ENCODE data around the gene ACOX2. TPM values are rescaled to one million over a fixed set of nuclear protein-coding genes. Genes with fewer than 3 reads are reported as not detected.

The ACOX2 gene
- total RNA-seq, 1 experiment from 2014 or later: 7.2 TPM

DNA sequence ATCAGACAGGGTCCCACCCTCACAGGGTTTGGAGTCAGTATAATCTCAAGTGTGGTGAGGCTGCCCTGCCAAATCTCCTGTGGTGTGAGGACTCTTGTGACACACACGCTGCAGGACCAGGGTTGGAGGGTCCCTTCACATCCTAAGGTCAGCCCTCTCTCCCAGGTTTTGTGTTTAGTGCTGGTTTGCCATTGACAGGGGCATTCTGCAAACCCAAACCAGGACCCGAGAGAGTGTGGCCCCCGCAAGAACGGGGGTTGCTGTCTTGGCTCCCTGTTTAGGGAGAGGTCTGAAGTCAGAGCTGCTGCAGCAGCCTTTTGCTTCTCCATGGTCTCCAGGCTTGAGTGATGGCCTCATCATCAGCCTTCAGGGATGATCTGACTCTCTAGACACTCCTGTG, 25.5 kb upstream of the ACOX2 start:
- Histone ChIP-seq H3K27ac (ENCODE audit: low read depth, low read length, poor library complexity, severe bottlenecking) (no peak overlapping the region), H3K4me1 (ENCODE audit: insufficient read depth, low read length, poor library complexity, severe bottlenecking) (no peaks in the 10 kb centered on the region), H3K27me3 (replicated peaks; ENCODE audit: insufficient read depth, low read depth, low read length, poor library complexity) (no peaks in the 10 kb centered on the region), H3K4me3 (ENCODE audit: low read depth, low read length, poor library complexity, severe bottlenecking) (no peak overlapping the region), H3K9me3 (ENCODE audit: low read depth, low read length, poor library complexity, severe bottlenecking) (no peaks in the 10 kb centered on the region), H3K36me3 (ENCODE audit: insufficient read depth, low read length, poor library complexity, severe bottlenecking) (no peaks in the 10 kb centered on the region)
- intact Hi-C loops (cut with micrococcal nuclease; ENCODE audit: unreplicated experiment): no loop called here
- ChIA-PET CTCF (no interaction called here), POLR2A (ENCODE audit: low non-redundant PET) (no interaction called here)
- BruUV-seq (replicated peaks): no TSS peak
- no peak for DNase-seq (ENCODE audit: low spot score)
- no peak for TF ChIP-seq EZH2 (IDR thresholded peaks at IDR 0.05; ENCODE audit: borderline replicate concordance, low read depth, low read length, poor library complexity, severe bottlenecking)
- TF ChIP-seq, protein P1, sequence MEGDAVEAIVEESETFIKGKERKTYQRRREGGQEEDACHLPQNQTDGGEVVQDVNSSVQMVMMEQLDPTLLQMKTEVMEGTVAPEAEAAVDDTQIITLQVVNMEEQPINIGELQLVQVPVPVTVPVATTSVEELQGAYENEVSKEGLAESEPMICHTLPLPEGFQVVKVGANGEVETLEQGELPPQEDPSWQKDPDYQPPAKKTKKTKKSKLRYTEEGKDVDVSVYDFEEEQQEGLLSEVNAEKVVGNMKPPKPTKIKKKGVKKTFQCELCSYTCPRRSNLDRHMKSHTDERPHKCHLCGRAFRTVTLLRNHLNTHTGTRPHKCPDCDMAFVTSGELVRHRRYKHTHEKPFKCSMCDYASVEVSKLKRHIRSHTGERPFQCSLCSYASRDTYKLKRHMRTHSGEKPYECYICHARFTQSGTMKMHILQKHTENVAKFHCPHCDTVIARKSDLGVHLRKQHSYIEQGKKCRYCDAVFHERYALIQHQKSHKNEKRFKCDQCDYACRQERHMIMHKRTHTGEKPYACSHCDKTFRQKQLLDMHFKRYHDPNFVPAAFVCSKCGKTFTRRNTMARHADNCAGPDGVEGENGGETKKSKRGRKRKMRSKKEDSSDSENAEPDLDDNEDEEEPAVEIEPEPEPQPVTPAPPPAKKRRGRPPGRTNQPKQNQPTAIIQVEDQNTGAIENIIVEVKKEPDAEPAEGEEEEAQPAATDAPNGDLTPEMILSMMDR (conservative IDR thresholded peaks at IDR 0.05; ENCODE audit: low read depth, low read length): no peak

DNA sequence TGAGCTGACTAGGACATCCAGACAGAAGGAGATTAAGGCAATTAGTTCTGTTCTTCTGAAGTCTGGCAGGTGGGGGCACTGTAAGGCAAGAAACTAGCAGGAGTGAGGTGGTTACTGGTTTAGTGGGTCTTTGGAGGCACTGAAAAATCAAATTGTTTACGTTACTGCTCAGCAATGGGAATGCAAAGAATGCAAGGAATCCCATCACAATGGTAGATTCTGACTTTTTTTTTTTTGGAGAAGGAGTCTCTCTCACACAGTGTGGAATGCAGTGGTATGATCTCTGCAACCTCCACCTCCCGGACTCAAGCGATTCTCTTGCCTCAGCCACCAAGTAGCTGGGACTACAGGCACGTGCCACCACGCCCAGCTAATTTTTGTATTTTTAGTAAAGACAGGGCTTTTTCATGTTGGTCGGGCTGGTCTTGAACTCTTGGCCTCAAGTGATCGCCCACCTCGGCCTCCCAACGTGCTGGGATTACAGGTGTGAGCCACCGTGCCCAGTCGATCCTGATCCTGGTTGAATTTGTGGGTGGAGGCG, 23.9 kb upstream of the ACOX2 start:
- no peak overlapping the region for H3K27ac ChIP-seq (ENCODE audit: low read depth, low read length, poor library complexity, severe bottlenecking)
- no peak overlapping the region for H3K4me3 ChIP-seq (ENCODE audit: low read depth, low read length, poor library complexity, severe bottlenecking)
- intact Hi-C loops (cut with micrococcal nuclease; ENCODE audit: unreplicated experiment): no loop called here
- CTCF ChIA-PET: interaction anchor here (0.6 to 1.2 kb wide), 2 partner anchors 69 to 346 kb away, joined by 3 to 5 read pairs; no protein-coding TSS in a partner anchor
- no TSS peak for BruUV-seq (replicated peaks)
- H3K4me1 ChIP-seq (ENCODE audit: insufficient read depth, low read length, poor library complexity, severe bottlenecking): no peaks in the 10 kb centered on the region
- POLR2A ChIA-PET (ENCODE audit: low non-redundant PET): no interaction called here
- TF ChIP-seq, protein P1 (conservative IDR thresholded peaks at IDR 0.05; ENCODE audit: low read depth, low read length): peak; percentile 41
- no peak for TF ChIP-seq EZH2 (IDR thresholded peaks at IDR 0.05; ENCODE audit: borderline replicate concordance, low read depth, low read length, poor library complexity, severe bottlenecking)
- peak; percentile 56 for DNase-seq (ENCODE audit: low spot score)
- no peaks in the 10 kb centered on the region for H3K36me3 ChIP-seq (ENCODE audit: insufficient read depth, low read length, poor library complexity, severe bottlenecking)
- no peaks in the 10 kb centered on the region for H3K9me3 ChIP-seq (ENCODE audit: low read depth, low read length, poor library complexity, severe bottlenecking)
- no peaks in the 10 kb centered on the region for H3K27me3 ChIP-seq (replicated peaks; ENCODE audit: insufficient read depth, low read depth, low read length, poor library complexity)

DNA sequence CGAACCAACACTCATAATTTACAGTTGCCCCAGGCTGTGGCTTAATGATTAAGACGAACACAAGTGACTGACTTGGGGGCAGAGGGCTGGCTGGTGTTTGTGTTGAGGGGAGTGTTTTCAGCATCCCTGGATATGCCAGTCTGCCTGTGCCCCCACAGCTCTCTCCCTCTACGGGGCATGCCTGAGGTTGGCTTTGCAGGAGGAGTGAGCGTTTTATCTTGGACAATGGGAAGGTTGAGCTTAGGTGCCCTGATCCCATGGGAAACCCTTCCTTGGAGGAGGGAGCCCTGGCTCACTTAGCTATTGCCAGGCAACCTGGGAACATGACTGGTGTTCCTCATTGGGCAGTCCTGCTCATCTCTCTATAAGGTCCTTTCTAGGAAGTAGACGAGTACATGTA, 22.6 kb upstream of the ACOX2 start:
- intact Hi-C loops (cut with micrococcal nuclease; ENCODE audit: unreplicated experiment): no loop called here
- Histone ChIP-seq H3K4me3 (ENCODE audit: low read depth, low read length, poor library complexity, severe bottlenecking) (no peak overlapping the region), H3K9me3 (ENCODE audit: low read depth, low read length, poor library complexity, severe bottlenecking) (no peaks in the 10 kb centered on the region), H3K4me1 (ENCODE audit: insufficient read depth, low read length, poor library complexity, severe bottlenecking) (no peaks in the 10 kb centered on the region), H3K27me3 (replicated peaks; ENCODE audit: insufficient read depth, low read depth, low read length, poor library complexity) (no peaks in the 10 kb centered on the region), H3K36me3 (ENCODE audit: insufficient read depth, low read length, poor library complexity, severe bottlenecking) (no peaks in the 10 kb centered on the region), H3K27ac (ENCODE audit: low read depth, low read length, poor library complexity, severe bottlenecking) (no peak overlapping the region)
- no peak for TF ChIP-seq EZH2 (IDR thresholded peaks at IDR 0.05; ENCODE audit: borderline replicate concordance, low read depth, low read length, poor library complexity, severe bottlenecking)
- TF ChIP-seq, protein P1 (conservative IDR thresholded peaks at IDR 0.05; ENCODE audit: low read depth, low read length): no peak
- ChIA-PET CTCF (interaction anchor here (1.2 kb wide), 1 partner anchor 71 kb away, joined by 5 read pairs; no protein-coding TSS in a partner anchor), POLR2A (ENCODE audit: low non-redundant PET) (interaction anchor here (0.6 kb wide), 1 partner anchor 60 kb away, joined by 15 read pairs; no protein-coding TSS in a partner anchor)
- no peak for DNase-seq (ENCODE audit: low spot score)
- no TSS peak for BruUV-seq (replicated peaks)

Data from A673 (cell line).